PC-3 (cell line): Measurements from ENCODE around the gene ZNF311. TPM values are rescaled to one million over a fixed set of nuclear protein-coding genes. Genes with fewer than 3 reads are reported as not detected.

Experiments
- ATAC-seq: fragments of 200-7000 bp; cut with Tn5 transposase; 2 replicates; pipeline ENCODE4 v1.9.1; 2020; ENCODE audit warnings: mild to moderate bottlenecking, moderate library complexity
- BruUV-seq: library from RNA; stranded (reverse); fragments of 400-500 nt; replicated peaks from 2 replicates; lab custom pipeline; 2021; lab: Mats Ljungman, UMichigan
- CTCF ChIA-PET: fragments of 300-600 bp; sonication (Branson Sonifier 250); formaldehyde crosslinking; loops from one replicate; lab custom pipeline; 2022; ENCODE audit warnings: antibody characterized with exemption; lab: Charles Lee
- POLR2A ChIA-PET: fragments of 300-600 bp; sonication (Branson Sonifier 250); formaldehyde crosslinking; loops from one replicate; lab custom pipeline; 2022; ENCODE audit warnings: antibody characterized with exemption; ENCODE audit not compliant: unreplicated experiment; lab: Charles Lee
- DNase-seq: peaks from one replicate; pipeline ENCODE4 v3.0.0-alpha.2; 2015
- H2AFZ ChIP-seq: fragments of 300-600 bp; sonication (generic); 2 replicates; pipeline ENCODE4 v1.6.0; 2016; ENCODE audit warnings: antibody characterized with exemption, low read length
- H3F3A ChIP-seq: fragments of 300-600 bp; sonication (generic); one replicate; pipeline ENCODE4 v1.6.0; 2017; ENCODE audit warnings: antibody characterized with exemption, low read length, control low read depth, mild to moderate bottlenecking; ENCODE audit not compliant: unreplicated experiment
- H3K27ac ChIP-seq: fragments of 300-600 bp; sonication (generic); 2 replicates; pipeline ENCODE4 v1.5.1; 2016; ENCODE audit warnings: mild to moderate bottlenecking, low read length
- H3K27me3 ChIP-seq: fragments of 300-600 bp; sonication (generic); 2 replicates; pipeline ENCODE4 v1.6.1; 2016; ENCODE audit warnings: low read length, mixed read lengths
- H3K36me3 ChIP-seq: fragments of 300-600 bp; sonication (generic); 2 replicates; pipeline ENCODE4 v1.6.1; 2016; ENCODE audit warnings: low read depth, mixed run types, low read length, mixed read lengths
- H3K4me1 ChIP-seq: fragments of 300-600 bp; sonication (generic); 2 replicates; pipeline ENCODE4 v1.5.1; 2016; ENCODE audit warnings: low read length; ENCODE audit not compliant: insufficient read depth
- H3K4me2 ChIP-seq: fragments of 300-600 bp; sonication (generic); 2 replicates; pipeline ENCODE4 v1.6.0; 2016; ENCODE audit warnings: low read length
- H3K4me3 ChIP-seq: fragments of 300-600 bp; sonication (generic); 2 replicates; pipeline ENCODE4 v1.5.1; 2016; ENCODE audit warnings: mild to moderate bottlenecking, low read length, mixed read lengths
- H3K79me2 ChIP-seq: fragments of 300-600 bp; sonication (generic); 2 replicates; pipeline ENCODE4 v1.6.1; 2017; ENCODE audit warnings: low read length, mixed read lengths
- H3K9ac ChIP-seq: fragments of 300-600 bp; sonication (generic); 2 replicates; pipeline ENCODE4 v1.6.0; 2016; ENCODE audit warnings: mild to moderate bottlenecking, low read length
- H3K9me2 ChIP-seq: fragments of 300-600 bp; sonication (generic); replicated peaks from 2 replicates; pipeline ENCODE4 v1.6.1; 2016; ENCODE audit warnings: mixed run types, low read length, mixed read lengths
- H3K9me3 ChIP-seq: fragments of 300-600 bp; sonication (generic); 2 replicates; pipeline ENCODE4 v1.6.1; 2016; ENCODE audit warnings: low read length, mixed read lengths
- H4K20me1 ChIP-seq: fragments of 300-600 bp; sonication (generic); 2 replicates; pipeline ENCODE4 v1.6.1; 2016; ENCODE audit warnings: low read length, mixed read lengths
- EZH2 ChIP-seq: fragments of 300-600 bp; sonication (generic); IDR thresholded peaks from one replicate; pipeline ENCODE4 v1.6.1; 2017; ENCODE audit warnings: antibody characterized with exemption, mild to moderate bottlenecking, low read length; ENCODE audit not compliant: unreplicated experiment
- EZH2phosphoT487 ChIP-seq: fragments of 300-600 bp; sonication (generic); IDR thresholded peaks from 2 replicates; pipeline ENCODE4 v1.6.1; 2018; ENCODE audit warnings: mild to moderate bottlenecking, antibody characterized with exemption, low read length, borderline replicate concordance
- intact Hi-C: fragments of 100-400 bp; cut with micrococcal nuclease; formaldehyde crosslinking; loops from 2 replicates; pipeline ENCODE4 v1.9.0; 2023
- total RNA-seq: library from RNA; depleted of rRNA; stranded (reverse); fragments of >200 nt; gene quantifications from 2 replicates; pipeline ENCODE4 v1.2.3, GENCODE V29; 2014
- TF ChIP-seq, protein P1 (sequence below): fragments of 300-600 bp; sonication (generic); conservative IDR thresholded peaks from 2 replicates; pipeline ENCODE4 v1.5.1; 2017; ENCODE audit warnings: antibody characterized with exemption, low read depth, mild to moderate bottlenecking, low read length

ZNF311 gene
- total RNA-seq, 1 experiment from 2014 or later, result 0.04 TPM

DNA sequence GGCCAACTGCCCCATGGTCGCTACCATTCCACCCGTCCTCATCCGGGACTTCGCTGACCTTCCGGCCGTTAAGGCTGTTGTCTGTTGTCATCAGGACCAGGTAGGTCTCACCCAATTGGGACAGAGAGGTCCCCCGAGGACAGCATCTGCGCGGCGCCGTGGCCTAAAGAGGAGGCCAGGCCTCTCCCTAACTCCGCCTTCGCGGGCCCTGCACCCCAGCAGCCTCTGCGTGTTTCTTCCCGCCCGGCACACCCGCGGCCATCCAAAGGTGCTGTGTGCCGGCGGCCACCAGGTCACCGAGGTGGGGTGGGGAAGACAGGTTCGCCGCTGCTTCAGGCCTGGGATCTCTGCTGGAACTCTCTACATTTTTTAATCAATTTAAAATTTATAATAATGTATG lies 30.8 kb upstream of the ZNF311 start:
- ChIA-PET CTCF (no interaction called here), POLR2A (no interaction called here)
- Histone ChIP-seq H3K9ac (no peak overlapping the region), H3K9me2 (no peaks in the 10 kb centered on the region), H2AFZ (no peak overlapping the region), H3K27ac (no peak overlapping the region), H3K4me3 (no peak overlapping the region), H4K20me1 (no peaks in the 10 kb centered on the region), H3K9me3 (no peaks in the 10 kb centered on the region), H3F3A (no peaks in the 10 kb centered on the region), H3K79me2 (no peaks in the 10 kb centered on the region), H3K4me1 (no peaks in the 10 kb centered on the region), H3K27me3 (peaks cover 5% of the 10 kb centered on the region; the same call in 1 of the 2 replicates), H3K4me2 (no peak overlapping the region), H3K36me3 (no peaks in the 10 kb centered on the region)
- intact Hi-C loops, result no loop called here
- no peak for ATAC-seq
- no peak for DNase-seq
- BruUV-seq, result no TSS peak
- no peak for TF ChIP-seq EZH2

DNA sequence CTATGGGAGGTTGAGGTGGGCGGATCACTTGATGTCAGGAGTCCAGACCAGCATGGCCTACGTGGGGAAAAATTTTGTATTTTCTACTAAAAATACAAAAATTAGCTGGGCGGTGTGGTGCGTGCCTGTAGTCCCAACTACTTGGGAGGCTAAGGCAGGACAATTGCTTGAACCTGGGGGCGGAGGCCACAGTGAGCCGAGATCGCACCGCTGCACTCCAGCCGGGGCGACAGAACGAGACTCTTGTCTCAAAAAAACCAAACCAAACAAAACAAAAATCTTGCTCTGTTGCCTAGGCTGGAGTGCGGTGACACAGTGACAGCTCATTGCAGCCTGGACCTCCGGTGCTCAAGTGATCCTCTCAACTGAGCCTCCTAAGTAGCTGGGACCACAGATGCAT lies 23.7 kb upstream of the ZNF311 start:
- no peak overlapping the region for H3K27ac ChIP-seq

DNA sequence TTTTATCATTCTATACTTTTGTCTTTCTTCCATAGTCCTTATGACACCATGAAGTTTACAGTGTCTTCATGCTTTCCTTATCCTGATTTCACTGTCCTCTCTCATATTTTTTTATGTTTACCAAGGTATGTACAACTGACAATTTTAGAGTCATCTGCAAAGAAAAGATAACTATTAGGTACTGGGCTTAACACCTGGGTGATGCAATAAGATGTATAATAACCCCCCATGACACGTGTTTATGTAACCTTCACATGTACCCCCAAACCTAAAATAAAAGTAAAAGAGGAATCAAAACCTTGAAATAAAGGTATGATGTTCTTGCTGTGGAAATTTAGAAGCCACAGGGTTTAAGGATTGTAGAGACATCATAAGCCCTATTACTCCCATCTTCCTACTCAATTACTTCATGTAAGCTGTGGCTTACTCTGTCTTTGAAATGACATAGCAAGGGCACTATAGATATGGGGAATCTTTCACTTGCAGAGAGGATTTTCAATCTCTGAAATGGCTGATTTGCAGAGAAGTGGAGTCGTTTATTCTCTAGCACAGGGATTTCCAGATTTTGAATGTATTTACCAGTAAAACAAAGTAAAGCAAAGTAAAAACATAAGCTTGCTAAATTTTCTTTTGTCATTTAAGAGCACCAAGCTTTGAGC lies 20.9 kb upstream of the ZNF311 start:
- Histone ChIP-seq H3K27me3 (peaks cover 15% of the 10 kb centered on the region; the same call in 1 of the 2 replicates), H3K9me2 (no peaks in the 10 kb centered on the region), H3K79me2 (no peaks in the 10 kb centered on the region), H3K27ac (no peak overlapping the region), H3K9me3 (no peaks in the 10 kb centered on the region), H3K4me3 (no peak overlapping the region), H3K4me1 (no peaks in the 10 kb centered on the region), H3K36me3 (no peaks in the 10 kb centered on the region), H2AFZ (no peak overlapping the region), H3K4me2 (no peak overlapping the region), H3K9ac (no peak overlapping the region), H3F3A (no peaks in the 10 kb centered on the region), H4K20me1 (no peaks in the 10 kb centered on the region)
- no TSS peak for BruUV-seq
- ATAC-seq, result no peak
- DNase-seq, result no peak
- ChIA-PET POLR2A (no interaction called here), CTCF (no interaction called here)
- TF ChIP-seq EZH2, result no peak
- TF ChIP-seq, protein P1, sequence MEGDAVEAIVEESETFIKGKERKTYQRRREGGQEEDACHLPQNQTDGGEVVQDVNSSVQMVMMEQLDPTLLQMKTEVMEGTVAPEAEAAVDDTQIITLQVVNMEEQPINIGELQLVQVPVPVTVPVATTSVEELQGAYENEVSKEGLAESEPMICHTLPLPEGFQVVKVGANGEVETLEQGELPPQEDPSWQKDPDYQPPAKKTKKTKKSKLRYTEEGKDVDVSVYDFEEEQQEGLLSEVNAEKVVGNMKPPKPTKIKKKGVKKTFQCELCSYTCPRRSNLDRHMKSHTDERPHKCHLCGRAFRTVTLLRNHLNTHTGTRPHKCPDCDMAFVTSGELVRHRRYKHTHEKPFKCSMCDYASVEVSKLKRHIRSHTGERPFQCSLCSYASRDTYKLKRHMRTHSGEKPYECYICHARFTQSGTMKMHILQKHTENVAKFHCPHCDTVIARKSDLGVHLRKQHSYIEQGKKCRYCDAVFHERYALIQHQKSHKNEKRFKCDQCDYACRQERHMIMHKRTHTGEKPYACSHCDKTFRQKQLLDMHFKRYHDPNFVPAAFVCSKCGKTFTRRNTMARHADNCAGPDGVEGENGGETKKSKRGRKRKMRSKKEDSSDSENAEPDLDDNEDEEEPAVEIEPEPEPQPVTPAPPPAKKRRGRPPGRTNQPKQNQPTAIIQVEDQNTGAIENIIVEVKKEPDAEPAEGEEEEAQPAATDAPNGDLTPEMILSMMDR, result no peak
- intact Hi-C loops, result no loop called here

More for the DNA sequence above, 23.7 kb upstream of the ZNF311 start:
- Histone ChIP-seq H3K27me3 (peaks cover 15% of the 10 kb centered on the region; the same call in 1 of the 2 replicates), H3K9me2 (no peaks in the 10 kb centered on the region), H3K4me3 (no peak overlapping the region), H3F3A (no peaks in the 10 kb centered on the region), H3K9me3 (no peaks in the 10 kb centered on the region), H4K20me1 (no peaks in the 10 kb centered on the region), H3K4me1 (no peaks in the 10 kb centered on the region), H3K9ac (no peak overlapping the region), H3K79me2 (no peaks in the 10 kb centered on the region), H2AFZ (no peak overlapping the region), H3K4me2 (no peak overlapping the region), H3K36me3 (no peaks in the 10 kb centered on the region)
- no peak for TF ChIP-seq EZH2
- TF ChIP-seq EZH2phosphoT487, result no peak
- TF ChIP-seq, protein P1, result no peak
- ChIA-PET POLR2A (no interaction called here), CTCF (no interaction called here)
- ATAC-seq (no peak), DNase-seq (no peak)
- intact Hi-C loops, result no loop called here
- no TSS peak for BruUV-seq
